ENCODE measurements around the gene VPS13D.

DNA sequence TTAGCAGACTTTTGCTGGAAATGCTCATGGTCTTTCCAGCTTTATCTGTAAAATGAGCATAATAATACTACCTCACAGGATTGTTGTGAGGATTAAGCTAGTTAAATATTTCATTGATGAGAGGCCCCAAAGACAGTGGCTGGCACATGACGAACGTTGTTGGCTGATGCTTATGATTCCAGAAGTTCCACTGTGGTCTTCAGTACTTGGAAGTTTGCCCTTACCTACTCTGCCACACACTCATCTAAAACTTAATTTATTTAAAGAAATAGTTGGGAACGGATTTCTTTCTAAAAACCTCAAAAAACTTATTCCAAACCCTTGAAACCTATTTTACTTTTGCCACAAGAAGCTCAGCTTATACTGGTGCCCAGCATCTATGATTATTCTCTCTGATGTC, 217.5 kb downstream of the VPS13D start:
- TF ChIP-seq, protein P1, sequence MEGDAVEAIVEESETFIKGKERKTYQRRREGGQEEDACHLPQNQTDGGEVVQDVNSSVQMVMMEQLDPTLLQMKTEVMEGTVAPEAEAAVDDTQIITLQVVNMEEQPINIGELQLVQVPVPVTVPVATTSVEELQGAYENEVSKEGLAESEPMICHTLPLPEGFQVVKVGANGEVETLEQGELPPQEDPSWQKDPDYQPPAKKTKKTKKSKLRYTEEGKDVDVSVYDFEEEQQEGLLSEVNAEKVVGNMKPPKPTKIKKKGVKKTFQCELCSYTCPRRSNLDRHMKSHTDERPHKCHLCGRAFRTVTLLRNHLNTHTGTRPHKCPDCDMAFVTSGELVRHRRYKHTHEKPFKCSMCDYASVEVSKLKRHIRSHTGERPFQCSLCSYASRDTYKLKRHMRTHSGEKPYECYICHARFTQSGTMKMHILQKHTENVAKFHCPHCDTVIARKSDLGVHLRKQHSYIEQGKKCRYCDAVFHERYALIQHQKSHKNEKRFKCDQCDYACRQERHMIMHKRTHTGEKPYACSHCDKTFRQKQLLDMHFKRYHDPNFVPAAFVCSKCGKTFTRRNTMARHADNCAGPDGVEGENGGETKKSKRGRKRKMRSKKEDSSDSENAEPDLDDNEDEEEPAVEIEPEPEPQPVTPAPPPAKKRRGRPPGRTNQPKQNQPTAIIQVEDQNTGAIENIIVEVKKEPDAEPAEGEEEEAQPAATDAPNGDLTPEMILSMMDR (conservative IDR thresholded peaks at IDR 0.05; ENCODE audit: low read depth in 2 of 2): no peak
- TF ChIP-seq POLR2AphosphoS5 (IDR thresholded peaks at IDR 0.05; ENCODE audit: low read depth): no peak

All from GM23338 (cell line).